ENCODE measurements around the gene DPP6. TPM values are rescaled to one million over a fixed set of nuclear protein-coding genes. Genes with fewer than 3 reads are reported as not detected.

The DPP6 gene
- total RNA-seq, 1 experiment from 2014 or later, result not detected

- ATAC-seq (no peak), DNase-seq (ENCODE audit: low read depth, low spot score) (no peak)
- no peaks in the 10 kb centered on the region for H3K9me3 ChIP-seq (ENCODE audit: control insufficient read depth, insufficient read depth, low read depth, low read length)
- no peak overlapping the region for H3K4me3 ChIP-seq (ENCODE audit: low read depth in 2 of 2, low read length in 2 of 2)
- no peaks in the 10 kb centered on the region for H3K4me1 ChIP-seq (ENCODE audit: control insufficient read depth, insufficient read depth, low read length)
- in situ Hi-C loops (cut with HindIII; ENCODE audit: low pct_unique_long_range_greater_than_20kb, low sequenced_read_pairs) (no loop called here), intact Hi-C loops (cut with micrococcal nuclease; ENCODE audit: unreplicated experiment) (no loop called here)
- BruUV-seq (replicated peaks), result no TSS peak
- H3K27me3 ChIP-seq (ENCODE audit: control insufficient read depth, insufficient read depth, low read length), result no peaks in the 10 kb centered on the region; the same call in 1 of the 2 replicates
- ChIA-PET POLR2A (no interaction called here), CTCF (no interaction called here)
- TF ChIP-seq CTCF (IDR thresholded peaks at IDR 0.05) (no peak), TCF7L2 (IDR thresholded peaks at IDR 0.05; ENCODE audit: low read depth, low read length) (no peak), REST (IDR thresholded peaks at IDR 0.05; ENCODE audit: insufficient read depth in 1 of 2, low read depth in 2 of 2, low read length in 1 of 2) (no peak), POLR2AphosphoS5 (IDR thresholded peaks at IDR 0.05; ENCODE audit: low read depth, low read length) (no peak)
- H3K27ac ChIP-seq (ENCODE audit: low read length), result no peak overlapping the region
- H3K36me3 ChIP-seq (ENCODE audit: control insufficient read depth, insufficient read depth, low read length), result no peaks in the 10 kb centered on the region
These were observed 244.2 kb downstream of the DPP6 start for GRCh38 chr7:154296443-154296842.

GRCh38 chr7:154299736-154300135, 247.5 kb downstream of the DPP6 start:
- Histone ChIP-seq H3K9me3 (ENCODE audit: control insufficient read depth, insufficient read depth, low read depth, low read length) (no peaks in the 10 kb centered on the region), H3K4me3 (ENCODE audit: low read depth in 2 of 2, low read length in 2 of 2) (no peak overlapping the region), H3K27ac (ENCODE audit: low read length) (no peak overlapping the region), H3K36me3 (ENCODE audit: control insufficient read depth, insufficient read depth, low read length) (no peaks in the 10 kb centered on the region), H3K27me3 (ENCODE audit: control insufficient read depth, insufficient read depth, low read length) (no peaks in the 10 kb centered on the region; the same call in 1 of the 2 replicates), H3K4me1 (ENCODE audit: control insufficient read depth, insufficient read depth, low read length) (no peaks in the 10 kb centered on the region)
- ATAC-seq, result no peak
- DNase-seq (ENCODE audit: low read depth, low spot score), result no peak
- ChIA-PET POLR2A (no interaction called here), CTCF (interaction anchor here (0.6 kb wide), 1 partner anchor 226 kb away, joined by 5 read pairs; no protein-coding TSS in a partner anchor)
- intact Hi-C loops (cut with micrococcal nuclease; ENCODE audit: unreplicated experiment) (no loop called here), in situ Hi-C loops (cut with HindIII; ENCODE audit: low pct_unique_long_range_greater_than_20kb, low sequenced_read_pairs) (no loop called here)
- no TSS peak for BruUV-seq (replicated peaks)
- TF ChIP-seq SIN3A (IDR thresholded peaks at IDR 0.05; ENCODE audit: borderline replicate concordance, insufficient read depth, low read depth, low read length) (no peak), POLR2AphosphoS5 (IDR thresholded peaks at IDR 0.05; ENCODE audit: low read depth, low read length) (no peak), REST (IDR thresholded peaks at IDR 0.05; ENCODE audit: insufficient read depth in 1 of 2, low read depth in 2 of 2, low read length in 1 of 2) (no peak), CTCF (IDR thresholded peaks at IDR 0.05) (no peak), TCF7L2 (IDR thresholded peaks at IDR 0.05; ENCODE audit: low read depth, low read length) (no peak)

All from Panc1 (cell line).